NT2/D1 (cell line): ENCODE results near the gene CLSTN2.

Experiments used
- DNase-seq: peaks from one replicate; pipeline ENCODE4 v3.0.0-alpha.2; 2011; ENCODE audit warnings: low read depth, low spot score
- H3K27me3 ChIP-seq: 2 replicates; pipeline ENCODE4 v1.6.0; 2011; ENCODE audit warnings: mild to moderate bottlenecking; ENCODE audit not compliant: insufficient read length, insufficient read depth
- H3K36me3 ChIP-seq: 2 replicates; pipeline ENCODE4 v1.6.1; 2011; ENCODE audit warnings: mild to moderate bottlenecking, low read length, mixed read lengths; ENCODE audit not compliant: insufficient read depth, insufficient read length
- H3K4me1 ChIP-seq: 2 replicates; pipeline ENCODE4 v1.5.1; 2011; ENCODE audit not compliant: insufficient read depth, insufficient read length
- H3K4me3 ChIP-seq: 2 replicates; pipeline ENCODE4 v1.5.1; 2011; ENCODE audit warnings: low read depth; ENCODE audit not compliant: insufficient read length
- H3K9ac ChIP-seq: 2 replicates; pipeline ENCODE4 v1.6.0; 2011; ENCODE audit warnings: low read depth; ENCODE audit not compliant: insufficient read length
- H3K9me3 ChIP-seq: 2 replicates; pipeline ENCODE4 v1.5.1; 2011; ENCODE audit warnings: mild to moderate bottlenecking, low read length; ENCODE audit not compliant: insufficient read depth
- SUZ12 ChIP-seq: IDR thresholded peaks from 2 replicates; pipeline ENCODE4 v1.6.1; 2011; ENCODE audit not compliant: insufficient read length, insufficient read depth; ENCODE audit errors: extremely low read depth
- YY1 ChIP-seq: IDR thresholded peaks from 2 replicates; pipeline ENCODE4 v1.6.1; 2011; ENCODE audit not compliant: insufficient read length, insufficient read depth
- ZNF274 ChIP-seq: IDR thresholded peaks from 2 replicates; pipeline ENCODE4 v1.6.1; 2011; ENCODE audit warnings: mild to moderate bottlenecking, low read depth, low read length

CLSTN2 gene

DNA sequence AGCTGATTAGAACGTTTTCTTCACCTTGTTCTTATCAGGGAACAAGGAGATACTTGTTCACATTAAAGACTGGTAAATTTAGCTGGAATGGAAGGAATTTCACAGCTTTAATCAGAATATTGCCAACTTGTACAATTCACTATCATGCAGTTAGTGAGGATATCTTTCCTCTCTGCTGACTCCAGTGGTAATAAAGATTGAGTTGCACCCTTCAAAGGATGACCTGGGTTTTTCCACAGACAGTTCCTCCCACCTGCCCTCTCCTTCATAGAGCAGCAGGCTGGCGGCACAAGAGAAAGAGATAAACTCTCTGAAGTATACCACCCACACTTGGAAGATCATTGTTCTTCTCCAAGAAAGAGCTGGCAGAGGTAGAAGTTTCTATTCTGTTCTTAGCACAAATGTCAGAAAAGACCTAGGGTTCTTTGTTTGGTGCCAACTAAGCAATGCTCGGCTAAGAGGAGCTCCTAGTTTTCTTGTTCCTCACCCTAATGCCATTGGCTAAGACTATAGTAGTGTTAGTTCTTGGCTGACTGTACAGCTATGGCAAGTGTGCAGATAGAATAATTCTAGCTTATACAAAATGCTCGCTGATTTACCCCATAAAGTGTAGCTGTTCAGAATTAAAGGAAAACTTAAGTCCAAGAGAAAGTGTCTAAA, 169.1 kb downstream of the CLSTN2 start:
- no peaks in the 10 kb centered on the region for H3K27me3 ChIP-seq
- H3K4me1 ChIP-seq: no peaks in the 10 kb centered on the region
- DNase-seq: no peak
- TF ChIP-seq YY1: no peak
- TF ChIP-seq SUZ12: no peak
- no peak for TF ChIP-seq ZNF274
- H3K4me3 ChIP-seq: no peak overlapping the region
- no peak overlapping the region for H3K9ac ChIP-seq
- no peaks in the 10 kb centered on the region for H3K9me3 ChIP-seq
- H3K36me3 ChIP-seq: no peaks in the 10 kb centered on the region

DNA sequence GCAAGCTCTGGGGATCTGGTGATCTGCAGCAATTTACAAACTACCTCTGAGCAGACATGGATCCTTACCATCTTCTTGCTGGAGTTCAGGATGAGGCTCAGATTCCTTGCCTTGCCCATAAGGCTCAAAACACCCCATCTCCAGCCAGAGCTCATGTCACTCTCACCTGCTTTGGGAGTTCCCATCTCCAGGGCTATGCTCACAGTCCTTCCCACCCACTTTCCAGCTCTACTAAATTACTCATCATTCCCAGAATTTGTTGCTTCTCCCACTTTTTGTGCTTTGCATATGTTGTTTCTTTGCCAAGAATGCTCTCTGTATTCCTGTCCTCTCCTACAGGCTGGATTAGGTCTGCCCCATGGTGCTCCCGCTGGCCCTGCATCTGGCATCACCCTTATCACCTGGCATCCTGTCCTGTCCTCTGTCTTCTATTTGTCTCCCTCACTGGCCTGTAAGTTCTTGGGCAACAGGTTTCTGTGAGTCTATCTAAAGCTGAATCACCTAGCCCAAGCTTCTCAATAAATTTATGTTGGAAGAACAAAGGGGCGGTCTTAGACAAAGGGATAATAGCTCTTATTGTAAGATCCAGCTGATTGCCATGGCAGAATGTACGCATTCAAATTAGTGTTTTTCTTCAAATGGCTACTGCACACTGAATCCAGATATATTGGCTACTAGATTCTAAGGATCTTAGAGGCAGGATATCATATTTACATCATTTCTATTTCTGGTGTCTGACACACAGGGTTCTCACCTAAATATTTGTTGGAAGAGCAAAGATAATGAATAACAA, 179.2 kb downstream of the CLSTN2 start:
- no peak overlapping the region for H3K9ac ChIP-seq
- TF ChIP-seq ZNF274: no peak
- no peak for TF ChIP-seq YY1
- no peak for TF ChIP-seq SUZ12
- H3K9me3 ChIP-seq: no peaks in the 10 kb centered on the region
- H3K36me3 ChIP-seq: no peaks in the 10 kb centered on the region
- DNase-seq: no peak
- no peaks in the 10 kb centered on the region for H3K27me3 ChIP-seq
- H3K4me1 ChIP-seq: no peaks in the 10 kb centered on the region
- H3K4me3 ChIP-seq: no peak overlapping the region

DNA sequence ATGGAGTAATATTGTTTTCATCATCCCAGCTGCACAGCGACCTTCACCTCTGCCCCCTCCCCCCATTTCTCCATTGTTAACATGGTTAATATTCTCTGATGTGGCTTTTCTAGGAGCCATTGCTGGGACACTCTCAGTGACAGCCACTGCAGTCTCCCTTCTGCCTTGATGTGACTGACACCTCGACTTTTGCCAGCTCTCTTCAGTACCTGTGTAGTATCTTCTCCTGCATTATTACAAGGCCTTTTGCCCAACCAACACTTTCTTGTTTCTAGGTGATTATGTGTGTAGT, 179.8 kb downstream of the CLSTN2 start:
- TF ChIP-seq YY1 (no peak), ZNF274 (no peak), SUZ12 (no peak)
- Histone ChIP-seq H3K4me1 (no peaks in the 10 kb centered on the region), H3K9me3 (no peaks in the 10 kb centered on the region), H3K27me3 (no peaks in the 10 kb centered on the region), H3K9ac (no peak overlapping the region), H3K4me3 (no peak overlapping the region), H3K36me3 (no peaks in the 10 kb centered on the region)
- DNase-seq: no peak

DNA sequence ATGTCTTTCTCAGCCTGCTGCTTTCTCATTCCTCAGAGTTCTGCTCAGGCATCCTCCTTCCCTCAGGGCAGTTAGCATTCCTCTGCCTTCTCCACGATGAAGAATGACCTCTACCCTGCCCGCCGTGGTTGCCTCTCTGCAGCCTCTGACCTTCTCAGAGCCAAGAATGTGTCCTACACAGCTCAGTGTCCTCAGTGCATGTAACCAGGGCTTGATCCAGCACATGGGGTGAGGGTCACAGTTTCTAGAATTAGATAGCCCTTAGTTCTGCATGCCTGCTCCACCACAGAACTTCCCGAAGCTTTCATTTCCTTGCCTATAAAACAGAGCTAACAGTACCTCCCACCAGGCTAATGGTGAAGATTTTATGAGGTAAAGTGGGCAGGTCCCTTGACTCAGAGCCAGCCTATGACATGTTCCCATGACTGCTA, 182.1 kb downstream of the CLSTN2 start:
- H3K4me1 ChIP-seq: no peaks in the 10 kb centered on the region
- no peaks in the 10 kb centered on the region for H3K36me3 ChIP-seq
- H3K27me3 ChIP-seq: no peaks in the 10 kb centered on the region
- H3K9ac ChIP-seq: no peak overlapping the region
- no peak overlapping the region for H3K4me3 ChIP-seq
- TF ChIP-seq SUZ12 (no peak), ZNF274 (no peak), YY1 (no peak)
- no peaks in the 10 kb centered on the region for H3K9me3 ChIP-seq
- DNase-seq: no peak

DNA sequence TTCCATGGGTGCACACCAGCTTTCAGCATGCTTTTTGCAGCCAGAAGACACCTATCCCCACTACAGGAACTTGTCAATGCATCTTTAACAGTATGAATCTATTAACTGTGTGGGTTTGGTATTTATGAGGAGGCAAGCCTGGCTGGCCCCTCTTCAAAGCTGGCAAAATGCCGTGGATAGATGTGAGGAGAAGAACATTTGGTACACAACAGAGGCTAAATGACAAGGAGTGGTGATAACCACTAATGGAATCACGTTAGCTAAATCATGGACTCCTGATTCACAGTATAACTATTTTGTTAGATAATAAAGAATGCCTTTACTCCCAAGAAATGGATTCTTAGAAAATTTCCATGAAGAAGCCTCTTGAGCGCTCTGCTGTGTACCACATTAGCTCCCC, 187.2 kb downstream of the CLSTN2 start:
- Histone ChIP-seq H3K9me3 (no peaks in the 10 kb centered on the region), H3K4me1 (no peaks in the 10 kb centered on the region), H3K9ac (no peak overlapping the region), H3K27me3 (no peaks in the 10 kb centered on the region), H3K4me3 (no peak overlapping the region), H3K36me3 (no peaks in the 10 kb centered on the region)
- no peak for DNase-seq
- no peak for TF ChIP-seq YY1
- no peak for TF ChIP-seq ZNF274
- TF ChIP-seq SUZ12: no peak

DNA sequence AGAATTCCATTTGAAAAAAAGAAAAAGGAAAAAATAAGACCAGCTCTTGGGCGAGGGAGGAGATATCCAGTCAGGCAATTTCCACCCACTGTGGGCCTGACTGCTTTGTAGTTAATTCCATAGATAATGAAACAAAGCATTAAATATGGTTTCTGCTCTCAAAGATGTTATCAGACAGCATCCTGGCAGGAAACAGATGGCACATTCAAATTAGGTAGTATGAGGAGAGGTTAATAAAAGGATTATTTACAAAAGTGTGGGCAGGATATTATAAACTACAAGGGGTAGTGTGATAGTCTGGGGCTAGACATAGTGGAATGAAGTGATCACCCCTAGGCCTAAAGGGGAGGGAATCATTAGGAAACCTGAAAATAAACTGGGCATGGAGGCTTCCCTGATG, 193.2 kb downstream of the CLSTN2 start:
- Histone ChIP-seq H3K4me1 (no peaks in the 10 kb centered on the region), H3K27me3 (no peaks in the 10 kb centered on the region), H3K9ac (no peak overlapping the region), H3K9me3 (no peaks in the 10 kb centered on the region), H3K36me3 (no peaks in the 10 kb centered on the region), H3K4me3 (no peak overlapping the region)
- DNase-seq: no peak
- no peak for TF ChIP-seq SUZ12
- no peak for TF ChIP-seq YY1
- TF ChIP-seq ZNF274: no peak

DNA sequence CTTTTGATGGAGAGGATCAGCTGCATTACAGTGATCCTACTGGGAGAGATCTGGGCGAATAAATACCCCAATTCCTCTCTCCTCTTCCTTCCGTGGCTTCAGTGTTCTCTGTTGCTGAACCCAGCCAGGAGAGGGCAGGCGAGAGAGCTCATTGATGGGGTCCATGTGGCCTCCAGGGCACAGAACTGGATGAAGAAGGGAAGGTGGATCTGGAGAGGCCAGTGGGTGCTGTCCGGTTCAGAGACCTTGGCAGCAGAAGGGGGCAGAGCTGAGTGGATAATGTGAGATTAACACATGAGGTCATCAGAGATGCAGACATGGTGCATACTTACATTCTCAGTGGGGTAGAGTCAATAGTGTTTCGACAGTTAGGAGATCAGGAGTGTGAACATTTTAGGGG, 193.6 kb downstream of the CLSTN2 start:
- no peak for TF ChIP-seq YY1
- no peak for TF ChIP-seq ZNF274
- TF ChIP-seq SUZ12: no peak
- DNase-seq: peak; percentile 18
- Histone ChIP-seq H3K27me3 (no peaks in the 10 kb centered on the region), H3K9me3 (no peaks in the 10 kb centered on the region), H3K9ac (no peak overlapping the region), H3K4me3 (no peak overlapping the region), H3K36me3 (no peaks in the 10 kb centered on the region), H3K4me1 (no peaks in the 10 kb centered on the region)
